HFF-Myc (cell line): Measurements from ENCODE around the gene ORC3.

Experiments
- DNase-seq: peaks from one replicate; pipeline ENCODE4 v3.0.0-alpha.2; 2011; ENCODE audit warnings: low read depth; ENCODE audit errors: extremely low read depth
- H3K4me3 ChIP-seq: replicated peaks from 2 replicates; pipeline ENCODE4 v1.5.1; 2011; ENCODE audit warnings: low read depth, mild to moderate bottlenecking, control low read depth, low read length
- CTCF ChIP-seq: IDR thresholded peaks from 2 replicates; pipeline ENCODE4 v1.5.1; 2012; ENCODE audit warnings: mild to moderate bottlenecking, low read depth, low read length, control low read depth; ENCODE audit errors: missing control alignments

ORC3 gene

DNA sequence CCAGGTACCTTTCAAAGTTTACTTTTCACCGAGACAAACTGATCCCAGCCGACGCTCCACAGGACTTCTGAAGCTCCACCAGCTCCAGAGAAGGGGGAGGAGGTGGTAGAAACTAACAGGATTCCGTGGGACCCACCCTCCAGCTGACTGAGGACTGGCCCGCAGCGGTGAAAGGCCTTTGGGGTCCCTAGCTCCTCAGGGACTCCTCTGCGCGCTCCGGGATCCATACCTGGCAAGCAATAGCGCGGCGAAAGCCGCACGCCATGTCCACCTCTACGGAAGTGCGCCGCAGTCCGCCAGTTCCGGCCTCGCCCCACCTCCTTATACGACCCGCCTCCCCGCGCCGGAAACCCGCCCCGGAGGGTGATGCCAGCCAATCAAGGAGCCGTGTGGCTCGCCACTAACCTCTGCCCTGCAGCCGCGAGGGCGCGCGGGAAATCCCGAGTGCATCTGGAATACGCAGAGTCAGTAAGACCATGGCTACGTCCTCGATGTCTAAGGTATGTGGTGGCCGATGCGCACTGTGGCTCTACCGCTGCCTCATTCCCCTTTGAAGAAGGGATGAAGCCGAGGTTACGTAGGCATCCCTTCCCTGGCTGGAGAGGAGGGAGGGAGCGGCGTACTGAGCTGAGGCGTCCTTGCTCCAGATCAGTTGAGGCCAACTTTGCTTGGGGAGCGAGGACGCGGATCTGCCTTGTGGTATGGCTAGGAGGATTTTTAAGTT, at the start of gene ORC3, which contains the start of gene RARS2:
Gene ORC3 (plus strand): TSS at position 443 of the 724 bp plus-strand sequence. CDS start 34 bp downstream, at position 477.
Gene RARS2 (minus strand): TSS at position 295 of the 724 bp plus-strand sequence. CDS start 30 bp downstream, at position 265.
- peak within 1 kb of the TSS; percentile 94 for H3K4me3 ChIP-seq
- no peak for TF ChIP-seq CTCF

GRCh38 chr6:87540539-87540938, 49.4 kb upstream of the ORC3 start:
- no peak for TF ChIP-seq CTCF
- no peak for DNase-seq

More for the DNA sequence above, at the start of gene ORC3, which contains the start of gene RARS2:
- DNase-seq: peak; percentile 80

GRCh38 chr6:87541041-87541440, 48.9 kb upstream of the ORC3 start:
- H3K4me3 ChIP-seq: no peak overlapping the region
- no peak for DNase-seq
- no peak for TF ChIP-seq CTCF

More at GRCh38 chr6:87540539-87540938, 49.4 kb upstream of the ORC3 start:
- H3K4me3 ChIP-seq: no peak overlapping the region

GRCh38 chr6:87541744-87542143, 48.2 kb upstream of the ORC3 start:
- DNase-seq: no peak
- no peak for TF ChIP-seq CTCF

GRCh38 chr6:87543696-87544473, 46.0 kb upstream of the ORC3 start:
- H3K4me3 ChIP-seq: no peak overlapping the region
- TF ChIP-seq CTCF: no peak
- no peak for DNase-seq

More at GRCh38 chr6:87541744-87542143, 48.2 kb upstream of the ORC3 start:
- no peak overlapping the region for H3K4me3 ChIP-seq

GRCh38 chr6:87544474-87544735, 45.5 kb upstream of the ORC3 start:
- no peak for DNase-seq
- TF ChIP-seq CTCF: no peak

More at GRCh38 chr6:87544474-87544735, 45.5 kb upstream of the ORC3 start:
- H3K4me3 ChIP-seq: no peak overlapping the region
